Brain microvascular endothelial cell (primary cell): ENCODE measurements around the gene COL4A1.

Experiments
- DNase-seq: peaks from one replicate; pipeline ENCODE4 v3.0.0-alpha.2; 2020
- H3K27ac ChIP-seq: fragments of 250-450 bp; sonication (Bioruptor Pico); 2 replicates; pipeline ENCODE4 v1.5.1; 2020; ENCODE audit warnings: mild to moderate bottlenecking, moderate library complexity
- H3K27me3 ChIP-seq: fragments of 250-450 bp; sonication (Bioruptor Pico); replicated peaks from 2 replicates; pipeline ENCODE4 v1.5.1; 2020; ENCODE audit warnings: mild to moderate bottlenecking
- H3K36me3 ChIP-seq: fragments of 250-450 bp; sonication (Bioruptor Pico); replicated peaks from 2 replicates; pipeline ENCODE4 v1.5.1; 2020; ENCODE audit warnings: mild to moderate bottlenecking
- H3K4me3 ChIP-seq: 2 replicates; pipeline ENCODE4 v1.5.1; 2011; ENCODE audit warnings: low read depth, mild to moderate bottlenecking, control low read depth, low read length, moderate library complexity
- CTCF ChIP-seq: IDR thresholded peaks from 2 replicates; pipeline ENCODE4 v1.5.1; 2011; ENCODE audit warnings: low read depth, mild to moderate bottlenecking, moderate library complexity, low read length, control low read depth, inconsistent platforms; ENCODE audit errors: missing control alignments
- in situ Hi-C: cut with HindIII; loops from 2 replicates; pipeline ENCODE4 v1.10.0; 2017; ENCODE audit warnings: low sequenced_read_pairs, low pct_ligation_motif_present

COL4A1 gene

GRCh38 chr13:110179116-110179856 is 127.7 kb downstream of the COL4A1 start:
- Histone ChIP-seq H3K36me3 (peaks cover 100% of the 10 kb centered on the region), H3K4me3 (no peak overlapping the region), H3K27me3 (no peaks in the 10 kb centered on the region), H3K27ac (no peak overlapping the region)
- no peak for TF ChIP-seq CTCF
- no peak for DNase-seq
- in situ Hi-C loops: no loop called here

DNA sequence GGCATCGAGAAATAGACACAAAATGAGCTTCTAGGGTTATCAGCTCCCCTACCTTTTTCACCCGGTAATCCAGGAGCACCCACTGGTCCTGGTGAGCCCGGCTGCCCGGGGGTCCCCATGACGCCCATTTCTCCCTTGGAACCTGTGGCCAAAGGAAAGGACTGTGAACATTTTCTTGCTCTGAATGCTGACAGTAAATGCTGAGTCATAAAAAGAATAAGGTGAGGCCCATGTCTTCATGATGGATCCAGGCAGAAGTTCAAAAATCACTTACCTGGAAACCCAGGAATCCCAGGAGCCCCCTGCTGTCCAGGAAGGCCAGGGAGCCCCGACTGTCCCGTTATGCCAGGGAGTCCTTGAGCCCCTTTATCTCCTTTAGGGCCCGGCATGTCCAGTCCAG is 129.2 kb downstream of the COL4A1 start:
- Histone ChIP-seq H3K4me3 (no peak overlapping the region), H3K36me3 (peaks cover 100% of the 10 kb centered on the region), H3K27me3 (no peaks in the 10 kb centered on the region), H3K27ac (no peak overlapping the region)
- in situ Hi-C loops: no loop called here
- DNase-seq: no peak
- no peak for TF ChIP-seq CTCF

DNA sequence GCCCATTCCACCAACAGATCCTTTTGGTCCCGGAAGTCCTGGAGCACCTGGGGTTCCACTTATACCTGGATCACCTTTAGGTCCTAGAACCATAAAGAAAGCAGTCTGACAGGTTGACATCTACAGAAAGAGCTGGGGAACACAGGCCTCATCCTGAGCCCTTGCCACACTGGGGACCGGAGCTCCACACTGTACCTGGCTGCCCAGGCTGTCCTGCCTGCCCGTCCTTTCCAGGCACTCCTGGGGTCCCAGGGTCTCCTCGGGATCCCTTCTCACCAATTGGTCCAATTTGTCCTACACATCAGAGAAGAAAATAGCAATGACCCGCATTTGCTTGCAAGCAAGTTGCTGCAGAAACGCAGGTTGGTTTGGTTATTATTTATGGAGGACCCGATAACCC is 130.5 kb downstream of the COL4A1 start:
- DNase-seq: no peak
- H3K36me3 ChIP-seq: peaks cover 100% of the 10 kb centered on the region
- in situ Hi-C loops: no loop called here
- no peak for TF ChIP-seq CTCF
- H3K27me3 ChIP-seq: no peaks in the 10 kb centered on the region
- H3K27ac ChIP-seq: no peak overlapping the region
- H3K4me3 ChIP-seq: no peak overlapping the region

DNA sequence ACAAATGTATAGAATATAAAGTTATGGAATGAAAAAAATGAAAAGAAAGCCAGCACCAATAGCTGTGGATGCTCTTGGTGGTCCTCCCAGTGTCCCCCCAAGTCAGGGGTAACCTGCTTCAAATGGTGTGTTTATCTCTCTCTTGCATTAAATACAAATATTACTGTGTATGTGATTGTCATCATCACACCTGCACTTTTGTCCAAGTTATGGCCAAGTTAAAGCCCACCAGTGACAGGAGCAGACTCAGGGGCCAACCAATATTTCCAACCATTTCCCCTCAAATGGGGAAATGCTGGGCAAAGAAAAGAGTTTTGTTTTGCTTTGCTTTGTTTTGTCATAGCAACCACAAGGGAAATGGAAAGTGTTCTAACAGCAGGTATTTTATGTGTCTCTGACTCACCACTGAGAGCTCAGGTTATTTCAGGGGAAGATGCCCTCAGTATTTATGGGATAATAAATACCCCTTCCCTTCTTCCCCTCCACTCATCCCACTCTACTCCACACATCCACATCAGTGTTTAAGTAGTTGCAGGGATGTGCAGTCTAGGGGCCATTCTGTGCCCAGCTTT is 133.6 kb downstream of the COL4A1 start:
- DNase-seq: no peak
- in situ Hi-C loops: no loop called here
- Histone ChIP-seq H3K4me3 (no peak overlapping the region), H3K36me3 (peaks cover 97% of the 10 kb centered on the region), H3K27ac (peak overlapping the region; percentile 58), H3K27me3 (no peaks in the 10 kb centered on the region)
- no peak for TF ChIP-seq CTCF

- DNase-seq: no peak
- H3K36me3 ChIP-seq: peaks cover 97% of the 10 kb centered on the region
- H3K4me3 ChIP-seq: no peak overlapping the region
- in situ Hi-C loops: no loop called here
- no peak overlapping the region for H3K27ac ChIP-seq
- TF ChIP-seq CTCF: no peak
- H3K27me3 ChIP-seq: no peaks in the 10 kb centered on the region
These were observed 136.1 kb downstream of the COL4A1 start for GRCh38 chr13:110170882-110171281.
